Breast epithelium (tissue), 4 donors: ENCODE measurements around the gene CD163. TPM values are rescaled to one million over a fixed set of nuclear protein-coding genes. Genes with fewer than 3 reads are reported as not detected.

ENCODE experiments used
- DNase-seq, 2 donors: peaks; one replicate each; pipeline ENCODE4 v3.0.0-alpha.2; 2019; ENCODE audit warnings: low spot score in 2 of 2
- H3K27ac ChIP-seq, 2 donors: fragments of 200-600 bp; sonication (generic) in 1 of 2; one replicate each; pipeline ENCODE4 v1.5.1; 2016 to 2019; ENCODE audit warnings: mild to moderate bottlenecking in 1 of 2
- H3K27me3 ChIP-seq, 2 donors: fragments of 200-600 bp; sonication (generic) in 1 of 2; one replicate each; pipeline versions ENCODE4 v1.5.1 to v1.6.0; 2017 to 2019; ENCODE audit warnings: control low read depth in 1 of 2, mild to moderate bottlenecking in 1 of 2
- H3K36me3 ChIP-seq: fragments of 200-600 bp; one replicate; pipeline ENCODE4 v1.5.1; 2019
- H3K4me1 ChIP-seq, 2 donors: fragments of 200-600 bp; sonication (generic); one replicate each; pipeline ENCODE4 v1.5.1; 2016 to 2019; ENCODE audit warnings: control low read depth in 1 of 2
- H3K4me3 ChIP-seq, 3 donors: fragments of 200-600 bp; sonication (generic); 1 replicate in 2 of 3; 2 replicates in 1 of 3; pipeline ENCODE4 v1.5.1; 2016 to 2019; ENCODE audit warnings: mild to moderate bottlenecking in 3 of 3, moderate library complexity in 2 of 3
- H3K9me3 ChIP-seq, 2 donors: fragments of 200-600 bp; sonication (generic) in 1 of 2; one replicate each; pipeline ENCODE4 v1.5.1; 2016 to 2019; ENCODE audit warnings: control low read depth in 1 of 2
- POLR2A ChIP-seq: fragments of 450-650 bp; IDR thresholded peaks from one replicate; pipeline ENCODE4 v1.6.1; 2016; ENCODE audit warnings: antibody characterized with exemption, mild to moderate bottlenecking, moderate library complexity
- POLR2AphosphoS5 ChIP-seq, 3 donors: sonication (generic); formaldehyde crosslinking; IDR thresholded peaks; one replicate each; pipeline ENCODE4 v1.6.1; 2017; ENCODE audit warnings: antibody characterized with exemption in 3 of 3
- intact Hi-C: fragments of 100-400 bp; cut with DNase I; formaldehyde crosslinking; loops from one replicate; pipeline ENCODE4 v1.15.1; 2023; ENCODE audit warnings: low total_unique reads
- total RNA-seq, 3 donors: library from RNA; depleted of rRNA; stranded (reverse); fragments of >200 nt; gene quantifications; one replicate each; pipeline ENCODE4 v1.1.0, GENCODE V29; 2016
- TF ChIP-seq, protein P1 (sequence below), 3 donors: fragments of 450-650 bp; IDR thresholded peaks; one replicate each; pipeline ENCODE4 v1.5.1; 2016 to 2017; ENCODE audit warnings: antibody characterized with exemption in 3 of 3, mild to moderate bottlenecking in 3 of 3, moderate library complexity in 3 of 3

CD163 gene
- total RNA-seq, 3 donors from 2014 or later, result 98.6 to 848 (median 125) TPM

DNA sequence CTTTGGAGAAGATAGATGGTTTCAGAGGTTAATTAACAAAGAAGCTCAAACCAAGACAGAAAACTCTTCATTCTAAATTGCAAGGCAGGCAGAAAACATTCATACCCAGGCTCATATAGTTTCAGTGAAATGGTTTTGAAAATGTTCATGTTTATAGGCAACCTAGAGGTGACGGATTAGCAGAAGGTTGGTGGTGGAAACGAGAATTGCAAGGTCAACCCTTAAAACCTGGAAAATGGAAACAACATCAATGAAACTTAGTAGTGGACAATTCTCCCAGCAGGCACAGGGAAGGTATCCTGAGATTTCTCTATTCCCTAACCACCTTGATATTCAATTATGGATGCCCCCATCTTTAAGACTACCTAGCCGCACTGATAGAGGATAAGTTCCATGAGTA, 965 bp downstream of the CD163 start:
- H3K4me1 ChIP-seq, result no peaks in the 10 kb centered on the region
- peak overlapping the region; percentile 1 to 33 (median 17) for H3K4me3 ChIP-seq
- TF ChIP-seq, protein P1, sequence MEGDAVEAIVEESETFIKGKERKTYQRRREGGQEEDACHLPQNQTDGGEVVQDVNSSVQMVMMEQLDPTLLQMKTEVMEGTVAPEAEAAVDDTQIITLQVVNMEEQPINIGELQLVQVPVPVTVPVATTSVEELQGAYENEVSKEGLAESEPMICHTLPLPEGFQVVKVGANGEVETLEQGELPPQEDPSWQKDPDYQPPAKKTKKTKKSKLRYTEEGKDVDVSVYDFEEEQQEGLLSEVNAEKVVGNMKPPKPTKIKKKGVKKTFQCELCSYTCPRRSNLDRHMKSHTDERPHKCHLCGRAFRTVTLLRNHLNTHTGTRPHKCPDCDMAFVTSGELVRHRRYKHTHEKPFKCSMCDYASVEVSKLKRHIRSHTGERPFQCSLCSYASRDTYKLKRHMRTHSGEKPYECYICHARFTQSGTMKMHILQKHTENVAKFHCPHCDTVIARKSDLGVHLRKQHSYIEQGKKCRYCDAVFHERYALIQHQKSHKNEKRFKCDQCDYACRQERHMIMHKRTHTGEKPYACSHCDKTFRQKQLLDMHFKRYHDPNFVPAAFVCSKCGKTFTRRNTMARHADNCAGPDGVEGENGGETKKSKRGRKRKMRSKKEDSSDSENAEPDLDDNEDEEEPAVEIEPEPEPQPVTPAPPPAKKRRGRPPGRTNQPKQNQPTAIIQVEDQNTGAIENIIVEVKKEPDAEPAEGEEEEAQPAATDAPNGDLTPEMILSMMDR (IDR thresholded peaks at IDR 0.05), result no peak
- no peak for TF ChIP-seq POLR2AphosphoS5 (IDR thresholded peaks at IDR 0.05)
- TF ChIP-seq POLR2A, result no peak
- no peaks in the 10 kb centered on the region for H3K36me3 ChIP-seq
- no peaks in the 10 kb centered on the region for H3K9me3 ChIP-seq
- H3K27ac ChIP-seq, result no peak overlapping the region
- H3K27me3 ChIP-seq, result no peaks in the 10 kb centered on the region
- no peak for DNase-seq
- intact Hi-C loops, result no loop called here

DNA sequence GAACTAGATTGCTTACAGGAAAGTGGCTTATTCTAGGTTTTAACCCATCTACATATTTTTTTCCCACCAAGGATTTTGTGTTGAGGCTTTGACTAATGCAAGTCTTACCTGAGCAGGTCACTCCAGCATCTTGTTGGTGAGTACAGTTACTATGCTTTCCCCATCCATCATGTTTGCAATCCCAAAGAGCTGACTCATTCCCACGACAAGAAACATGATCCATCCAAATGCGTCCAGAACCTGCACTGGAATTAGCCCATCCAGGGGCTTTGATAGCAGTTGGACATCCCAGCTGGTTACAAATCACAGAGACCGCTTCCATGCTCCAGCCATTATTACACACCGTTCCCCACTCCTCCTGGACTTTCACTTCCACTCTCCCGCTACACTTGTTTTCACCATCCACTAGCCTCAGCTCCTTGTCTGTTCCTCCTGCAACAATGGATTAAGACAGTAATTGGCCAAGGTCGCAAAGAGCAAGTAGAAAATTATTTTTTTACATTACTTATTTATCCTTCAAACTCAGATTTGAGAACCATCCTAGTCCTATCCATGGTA, 2.5 kb downstream of the CD163 start:
- H3K27ac ChIP-seq, result peak overlapping the region in 1 of 2 donors; percentile 25

DNA sequence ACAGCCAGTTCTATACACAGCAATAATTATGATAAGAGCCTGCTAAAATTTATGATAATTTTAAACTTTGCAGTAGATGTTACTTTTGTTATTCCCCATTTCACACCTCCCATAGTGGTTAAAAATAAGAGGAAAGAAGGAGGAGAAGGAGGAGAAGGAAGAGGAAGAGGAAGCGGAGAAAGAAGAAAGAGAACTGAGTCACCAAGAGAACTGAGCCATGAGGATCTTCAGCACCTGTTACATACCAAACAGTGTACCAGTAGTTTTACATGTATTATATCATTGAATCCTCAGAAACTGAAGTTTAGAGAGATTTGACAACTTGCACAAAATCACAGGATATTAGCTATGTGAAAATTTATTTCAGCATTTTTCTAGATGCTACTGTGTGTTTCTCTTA, 3.9 kb downstream of the CD163 start:
- intact Hi-C loops, result no loop called here
- Histone ChIP-seq H3K4me1 (no peaks in the 10 kb centered on the region), H3K27ac (no peak overlapping the region), H3K27me3 (no peaks in the 10 kb centered on the region), H3K4me3 (peak overlapping the region in 2 of 3 donors; percentile 1 to 33), H3K9me3 (no peaks in the 10 kb centered on the region), H3K36me3 (no peaks in the 10 kb centered on the region)
- TF ChIP-seq, protein P1 (IDR thresholded peaks at IDR 0.05), result no peak
- TF ChIP-seq POLR2A, result no peak
- no peak for TF ChIP-seq POLR2AphosphoS5 (IDR thresholded peaks at IDR 0.05)
- DNase-seq, result no peak

More for the DNA sequence above, 2.5 kb downstream of the CD163 start:
- Histone ChIP-seq H3K9me3 (no peaks in the 10 kb centered on the region), H3K4me3 (peak overlapping the region; percentile 3 to 33 (median 15)), H3K36me3 (no peaks in the 10 kb centered on the region), H3K27me3 (no peaks in the 10 kb centered on the region), H3K4me1 (no peaks in the 10 kb centered on the region)
- intact Hi-C loops, result no loop called here
- TF ChIP-seq, protein P1 (IDR thresholded peaks at IDR 0.05), result no peak
- TF ChIP-seq POLR2AphosphoS5 (IDR thresholded peaks at IDR 0.05), result no peak
- no peak for DNase-seq

DNA sequence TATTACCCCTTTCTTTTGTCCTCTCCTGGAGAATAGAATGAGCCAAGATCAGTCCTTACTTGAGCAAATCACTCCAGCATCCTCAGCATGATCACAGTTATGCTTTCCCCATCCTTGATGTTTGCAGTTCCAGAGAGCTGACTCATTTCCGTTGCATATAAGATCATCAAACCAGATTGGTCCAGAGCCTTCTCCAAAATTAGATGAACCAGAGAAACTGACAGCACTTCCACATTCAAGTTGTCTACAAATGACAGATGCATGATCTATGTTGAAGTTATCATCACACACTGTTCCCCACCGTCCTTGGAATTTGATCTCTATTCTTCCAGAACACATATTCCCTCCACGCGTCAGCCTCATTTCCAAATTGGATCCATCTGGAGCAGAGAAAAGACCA, 4.8 kb downstream of the CD163 start:
- intact Hi-C loops, result no loop called here
- Histone ChIP-seq H3K4me1 (no peaks in the 10 kb centered on the region), H3K36me3 (peaks cover 4% of the 10 kb centered on the region), H3K9me3 (no peaks in the 10 kb centered on the region), H3K27me3 (no peaks in the 10 kb centered on the region), H3K4me3 (peak overlapping the region in 2 of 3 donors; percentile 20 to 33), H3K27ac (peak overlapping the region; percentile 13 to 38)
- TF ChIP-seq POLR2AphosphoS5 (IDR thresholded peaks at IDR 0.05) (peak in 2 of 3 donors; percentile 28 to 62), POLR2A (no peak)
- DNase-seq, result no peak

DNA sequence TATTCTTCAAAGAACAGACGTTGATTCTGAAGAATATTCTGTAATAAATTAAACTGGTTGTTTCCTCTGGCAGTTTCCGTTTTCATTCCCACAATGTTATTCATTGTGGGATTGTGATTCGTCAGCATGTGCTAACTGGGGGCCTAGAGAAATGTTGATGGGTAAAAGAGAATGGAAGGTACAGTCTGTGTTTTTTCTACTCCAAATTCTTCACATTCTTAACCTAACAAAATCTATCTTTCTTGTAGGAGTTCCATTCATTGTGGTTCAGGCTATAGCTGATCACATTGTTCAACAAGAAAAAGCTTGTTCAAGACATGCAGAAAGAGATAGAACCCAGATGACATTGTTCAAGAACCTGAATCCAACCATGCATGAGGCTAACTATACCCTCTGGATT, 5.9 kb downstream of the CD163 start:
- peak overlapping the region in 1 of 3 donors; percentile 33 for H3K4me3 ChIP-seq
- H3K27ac ChIP-seq, result no peak overlapping the region

More for the DNA sequence above, 5.9 kb downstream of the CD163 start:
- intact Hi-C loops, result loop anchor here (2.0 kb wide), 1 partner anchor 29 kb away; no protein-coding TSS in a partner anchor
- Histone ChIP-seq H3K9me3 (no peaks in the 10 kb centered on the region), H3K27me3 (no peaks in the 10 kb centered on the region), H3K36me3 (peaks cover 7% of the 10 kb centered on the region), H3K4me1 (no peaks in the 10 kb centered on the region)
- DNase-seq, result no peak
- TF ChIP-seq POLR2A (no peak), POLR2AphosphoS5 (IDR thresholded peaks at IDR 0.05) (no peak)
- TF ChIP-seq, protein P1 (IDR thresholded peaks at IDR 0.05), result no peak
